ENCODE results near the gene SEZ6L2.

The SEZ6L2 gene

GRCh38 chr16:29877266-29877961 lies 21.9 kb downstream of the SEZ6L2 start:
- Histone ChIP-seq H2AFZ (ENCODE audit: low read length) (no peak overlapping the region), H3K4me1 (ENCODE audit: insufficient read depth, low read length, severe bottlenecking) (no peaks in the 10 kb centered on the region), H3K4me3 (ENCODE audit: low read depth, low read length, poor library complexity, severe bottlenecking) (no peak overlapping the region), H3K9me2 (ENCODE audit: low read depth, low read length) (no peaks in the 10 kb centered on the region), H4K20me1 (ENCODE audit: insufficient read depth, low read length) (no peaks in the 10 kb centered on the region), H3K27me3 (ENCODE audit: insufficient read depth, low read length) (no peaks in the 10 kb centered on the region), H3F3A (ENCODE audit: insufficient read depth, low read length) (no peaks in the 10 kb centered on the region), H3K4me2 (ENCODE audit: low read length) (no peak overlapping the region), H3K9me3 (ENCODE audit: low read length) (no peaks in the 10 kb centered on the region), H3K9ac (ENCODE audit: low read length) (no peak overlapping the region), H3K27ac (ENCODE audit: low read depth, low read length, poor library complexity, severe bottlenecking) (no peak overlapping the region), H3K36me3 (ENCODE audit: insufficient read depth, low read length) (no peaks in the 10 kb centered on the region), H3K79me2 (ENCODE audit: insufficient read depth, low read length) (no peaks in the 10 kb centered on the region)
- no peak for TF ChIP-seq EZH2 (IDR thresholded peaks at IDR 0.05; ENCODE audit: borderline replicate concordance, low read length)
- no peak for TF ChIP-seq CTCF (IDR thresholded peaks at IDR 0.05; ENCODE audit: low read length)

GRCh38 chr16:29876594-29877249 lies 22.6 kb downstream of the SEZ6L2 start:
- Histone ChIP-seq H3K9ac (ENCODE audit: low read length) (no peak overlapping the region), H3K4me3 (ENCODE audit: low read depth, low read length, poor library complexity, severe bottlenecking) (no peak overlapping the region)

DNA sequence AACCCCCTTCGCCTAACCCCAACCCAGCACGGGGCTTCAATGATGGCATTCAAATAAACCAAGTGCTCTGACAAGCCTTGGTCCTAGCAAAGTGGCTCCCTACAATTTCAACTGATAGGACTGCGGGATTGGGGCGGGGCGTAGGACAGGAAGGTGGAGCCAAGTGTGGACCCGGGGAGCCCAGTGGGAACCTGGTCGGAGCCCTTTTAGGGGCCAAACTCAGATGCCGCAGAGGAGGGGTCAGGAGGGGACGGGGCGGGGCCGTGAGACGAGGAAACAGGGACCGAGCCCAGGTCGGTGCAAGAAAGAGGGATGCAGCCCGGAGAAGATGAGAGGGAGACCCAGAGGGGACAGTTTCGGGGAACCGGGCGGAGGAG lies 23.1 kb downstream of the SEZ6L2 start:
- Histone ChIP-seq H2AFZ (ENCODE audit: low read length) (no peak overlapping the region), H3K36me3 (ENCODE audit: insufficient read depth, low read length) (no peaks in the 10 kb centered on the region), H3F3A (ENCODE audit: insufficient read depth, low read length) (no peaks in the 10 kb centered on the region), H3K27ac (ENCODE audit: low read depth, low read length, poor library complexity, severe bottlenecking) (no peak overlapping the region), H3K79me2 (ENCODE audit: insufficient read depth, low read length) (no peaks in the 10 kb centered on the region), H4K20me1 (ENCODE audit: insufficient read depth, low read length) (no peaks in the 10 kb centered on the region), H3K4me1 (ENCODE audit: insufficient read depth, low read length, severe bottlenecking) (no peaks in the 10 kb centered on the region), H3K9me3 (ENCODE audit: low read length) (no peaks in the 10 kb centered on the region), H3K9ac (ENCODE audit: low read length) (no peak overlapping the region), H3K4me2 (ENCODE audit: low read length) (no peak overlapping the region), H3K27me3 (ENCODE audit: insufficient read depth, low read length) (no peaks in the 10 kb centered on the region), H3K4me3 (ENCODE audit: low read depth, low read length, poor library complexity, severe bottlenecking) (no peak overlapping the region), H3K9me2 (ENCODE audit: low read depth, low read length) (no peaks in the 10 kb centered on the region)
- TF ChIP-seq CTCF (IDR thresholded peaks at IDR 0.05; ENCODE audit: low read length) = no peak
- no peak for TF ChIP-seq EZH2 (IDR thresholded peaks at IDR 0.05; ENCODE audit: borderline replicate concordance, low read length)

More at GRCh38 chr16:29876594-29877249, 22.6 kb downstream of the SEZ6L2 start:
- Histone ChIP-seq H3F3A (ENCODE audit: insufficient read depth, low read length) (no peaks in the 10 kb centered on the region), H3K9me3 (ENCODE audit: low read length) (no peaks in the 10 kb centered on the region), H3K36me3 (ENCODE audit: insufficient read depth, low read length) (no peaks in the 10 kb centered on the region), H3K9me2 (ENCODE audit: low read depth, low read length) (no peaks in the 10 kb centered on the region), H2AFZ (ENCODE audit: low read length) (no peak overlapping the region), H3K27me3 (ENCODE audit: insufficient read depth, low read length) (no peaks in the 10 kb centered on the region), H3K4me2 (ENCODE audit: low read length) (no peak overlapping the region), H3K27ac (ENCODE audit: low read depth, low read length, poor library complexity, severe bottlenecking) (no peak overlapping the region), H3K79me2 (ENCODE audit: insufficient read depth, low read length) (no peaks in the 10 kb centered on the region), H3K4me1 (ENCODE audit: insufficient read depth, low read length, severe bottlenecking) (no peaks in the 10 kb centered on the region), H4K20me1 (ENCODE audit: insufficient read depth, low read length) (no peaks in the 10 kb centered on the region)
- TF ChIP-seq EZH2 (IDR thresholded peaks at IDR 0.05; ENCODE audit: borderline replicate concordance, low read length) (no peak), CTCF (IDR thresholded peaks at IDR 0.05; ENCODE audit: low read length) (no peak)
